Ishikawa (cell line): ENCODE data around the gene EMC8.

Experiments
- CEBPB ChIP-seq: IDR thresholded peaks from 2 replicates; pipeline ENCODE4 v1.6.1; 2012
- CREB1 ChIP-seq: IDR thresholded peaks from 2 replicates; pipeline ENCODE4 v1.6.1; 2012; ENCODE audit warnings: low read depth
- EGR1 ChIP-seq: IDR thresholded peaks from 2 replicates; pipeline ENCODE4 v1.6.1; 2012
- EP300 ChIP-seq: IDR thresholded peaks from 2 replicates; pipeline ENCODE4 v1.6.1; 2012; ENCODE audit warnings: borderline replicate concordance
- FOXM1 ChIP-seq: IDR thresholded peaks from 2 replicates; pipeline ENCODE4 v1.6.1; 2012; ENCODE audit warnings: low read depth, borderline replicate concordance
- NFIC ChIP-seq: IDR thresholded peaks from 2 replicates; pipeline ENCODE4 v1.6.1; 2012
- RAD21 ChIP-seq: IDR thresholded peaks from 2 replicates; pipeline ENCODE4 v1.6.1; 2012; ENCODE audit warnings: low read depth
- TAF1 ChIP-seq: IDR thresholded peaks from 2 replicates; pipeline ENCODE4 v1.6.1; 2012; ENCODE audit warnings: low read depth, mild to moderate bottlenecking
- TCF12 ChIP-seq: IDR thresholded peaks from 2 replicates; pipeline ENCODE4 v1.6.1; 2012; ENCODE audit warnings: low read depth
- TEAD4 ChIP-seq: IDR thresholded peaks from 2 replicates; pipeline ENCODE4 v1.6.1; 2012
- YY1 ChIP-seq: IDR thresholded peaks from 2 replicates; pipeline ENCODE4 v1.6.1; 2012; ENCODE audit warnings: low read depth
- ZBTB7A ChIP-seq: IDR thresholded peaks from 2 replicates; pipeline ENCODE4 v1.6.1; 2012; ENCODE audit warnings: low read depth
- TF ChIP-seq, protein P1 (sequence below): IDR thresholded peaks from 2 replicates; pipeline ENCODE4 v1.6.1; 2012
- TF ChIP-seq, protein P2 (sequence below): IDR thresholded peaks from 2 replicates; pipeline ENCODE4 v1.6.1; 2012; ENCODE audit warnings: low read depth, mild to moderate bottlenecking
- TF ChIP-seq, protein P3 (sequence below): IDR thresholded peaks from 2 replicates; pipeline ENCODE4 v1.6.1; 2012

EMC8 gene

DNA sequence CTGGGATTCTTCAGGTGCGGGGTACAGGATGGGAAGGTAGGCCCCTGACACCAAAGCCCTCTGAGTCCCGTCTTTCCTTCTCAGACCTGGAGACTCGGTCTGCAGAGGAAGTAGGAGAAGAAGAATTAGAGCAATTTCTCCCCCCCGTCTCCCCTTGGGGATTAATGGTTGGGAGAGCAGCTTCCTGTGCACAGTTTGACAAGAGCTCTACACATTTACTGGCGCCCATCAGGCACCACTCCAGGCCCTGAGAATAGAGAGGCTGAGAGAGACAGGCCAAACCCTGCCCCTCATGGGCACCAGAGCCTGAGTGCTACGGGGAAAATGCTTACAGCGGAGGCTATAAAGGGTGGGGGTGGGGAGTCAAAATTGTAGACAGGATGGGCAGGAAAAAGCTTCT lies 44.9 kb downstream of the EMC8 start:
- TF ChIP-seq RAD21 (no peak), TAF1 (no peak), CEBPB (no peak), CREB1 (no peak), TEAD4 (no peak), TCF12 (no peak), YY1 (no peak), EP300 (no peak), EGR1 (no peak)
- TF ChIP-seq, protein P1, sequence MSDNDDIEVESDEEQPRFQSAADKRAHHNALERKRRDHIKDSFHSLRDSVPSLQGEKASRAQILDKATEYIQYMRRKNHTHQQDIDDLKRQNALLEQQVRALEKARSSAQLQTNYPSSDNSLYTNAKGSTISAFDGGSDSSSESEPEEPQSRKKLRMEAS: no peak

DNA sequence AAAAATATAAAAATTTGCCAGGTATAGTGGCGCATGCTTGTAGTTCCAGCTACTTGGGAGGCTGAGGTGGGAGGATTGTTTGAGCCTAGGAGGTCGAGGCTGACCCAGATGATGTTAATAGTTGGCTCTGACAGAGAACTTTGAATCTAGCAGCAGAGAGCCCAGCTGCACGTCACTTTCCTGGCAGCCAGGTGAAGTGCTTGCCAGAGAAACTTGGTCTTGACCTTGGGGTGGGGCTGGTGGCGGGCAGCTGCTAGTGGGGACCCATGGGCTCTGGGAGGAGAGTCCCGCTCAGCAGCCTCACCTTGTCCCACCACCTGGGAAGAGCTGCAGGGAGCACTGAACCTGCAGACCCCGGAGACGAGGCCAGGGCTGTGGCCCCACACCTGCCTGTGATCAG lies 45.4 kb downstream of the EMC8 start:
- TF ChIP-seq TEAD4: no peak
- TF ChIP-seq, protein P2, sequence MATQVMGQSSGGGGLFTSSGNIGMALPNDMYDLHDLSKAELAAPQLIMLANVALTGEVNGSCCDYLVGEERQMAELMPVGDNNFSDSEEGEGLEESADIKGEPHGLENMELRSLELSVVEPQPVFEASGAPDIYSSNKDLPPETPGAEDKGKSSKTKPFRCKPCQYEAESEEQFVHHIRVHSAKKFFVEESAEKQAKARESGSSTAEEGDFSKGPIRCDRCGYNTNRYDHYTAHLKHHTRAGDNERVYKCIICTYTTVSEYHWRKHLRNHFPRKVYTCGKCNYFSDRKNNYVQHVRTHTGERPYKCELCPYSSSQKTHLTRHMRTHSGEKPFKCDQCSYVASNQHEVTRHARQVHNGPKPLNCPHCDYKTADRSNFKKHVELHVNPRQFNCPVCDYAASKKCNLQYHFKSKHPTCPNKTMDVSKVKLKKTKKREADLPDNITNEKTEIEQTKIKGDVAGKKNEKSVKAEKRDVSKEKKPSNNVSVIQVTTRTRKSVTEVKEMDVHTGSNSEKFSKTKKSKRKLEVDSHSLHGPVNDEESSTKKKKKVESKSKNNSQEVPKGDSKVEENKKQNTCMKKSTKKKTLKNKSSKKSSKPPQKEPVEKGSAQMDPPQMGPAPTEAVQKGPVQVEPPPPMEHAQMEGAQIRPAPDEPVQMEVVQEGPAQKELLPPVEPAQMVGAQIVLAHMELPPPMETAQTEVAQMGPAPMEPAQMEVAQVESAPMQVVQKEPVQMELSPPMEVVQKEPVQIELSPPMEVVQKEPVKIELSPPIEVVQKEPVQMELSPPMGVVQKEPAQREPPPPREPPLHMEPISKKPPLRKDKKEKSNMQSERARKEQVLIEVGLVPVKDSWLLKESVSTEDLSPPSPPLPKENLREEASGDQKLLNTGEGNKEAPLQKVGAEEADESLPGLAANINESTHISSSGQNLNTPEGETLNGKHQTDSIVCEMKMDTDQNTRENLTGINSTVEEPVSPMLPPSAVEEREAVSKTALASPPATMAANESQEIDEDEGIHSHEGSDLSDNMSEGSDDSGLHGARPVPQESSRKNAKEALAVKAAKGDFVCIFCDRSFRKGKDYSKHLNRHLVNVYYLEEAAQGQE: no peak
- no peak for TF ChIP-seq EP300
- no peak for TF ChIP-seq CEBPB
- TF ChIP-seq, protein P3, sequence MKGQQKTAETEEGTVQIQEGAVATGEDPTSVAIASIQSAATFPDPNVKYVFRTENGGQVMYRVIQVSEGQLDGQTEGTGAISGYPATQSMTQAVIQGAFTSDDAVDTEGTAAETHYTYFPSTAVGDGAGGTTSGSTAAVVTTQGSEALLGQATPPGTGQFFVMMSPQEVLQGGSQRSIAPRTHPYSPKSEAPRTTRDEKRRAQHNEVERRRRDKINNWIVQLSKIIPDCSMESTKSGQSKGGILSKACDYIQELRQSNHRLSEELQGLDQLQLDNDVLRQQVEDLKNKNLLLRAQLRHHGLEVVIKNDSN: no peak
- TF ChIP-seq CREB1: no peak
- no peak for TF ChIP-seq RAD21
- TF ChIP-seq ZBTB7A: no peak
- TF ChIP-seq FOXM1: no peak

DNA sequence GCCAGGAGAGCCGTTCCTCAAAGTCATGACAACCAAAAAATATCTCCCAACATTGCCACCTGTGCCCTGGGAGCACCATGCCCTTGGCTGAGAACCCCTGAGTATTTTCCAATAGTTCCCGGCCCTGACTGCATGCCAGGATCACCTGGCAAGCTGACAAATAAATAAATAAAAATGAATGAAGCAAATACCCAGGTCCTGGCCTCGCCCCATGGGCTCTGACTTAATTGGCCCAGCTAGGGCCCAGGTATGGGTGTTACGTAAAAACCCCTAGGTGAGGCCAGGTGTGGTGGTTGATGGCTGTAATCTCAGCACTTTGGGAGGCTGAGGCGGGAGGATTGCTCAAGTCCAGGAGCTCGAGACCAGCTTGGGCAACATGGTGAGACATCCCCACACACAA lies 45.8 kb downstream of the EMC8 start:
- TF ChIP-seq NFIC (0 out of 2 replicates have a peak, but pooled peaks have one; percentile 43), TCF12 (0 out of 2 replicates have a peak, but pooled peaks have one; percentile 25), EP300 (peak; percentile 22; the same call in 1 of the 2 replicates), ZBTB7A (no peak), CEBPB (0 out of 2 replicates have a peak, but pooled peaks have one; percentile 21)

DNA sequence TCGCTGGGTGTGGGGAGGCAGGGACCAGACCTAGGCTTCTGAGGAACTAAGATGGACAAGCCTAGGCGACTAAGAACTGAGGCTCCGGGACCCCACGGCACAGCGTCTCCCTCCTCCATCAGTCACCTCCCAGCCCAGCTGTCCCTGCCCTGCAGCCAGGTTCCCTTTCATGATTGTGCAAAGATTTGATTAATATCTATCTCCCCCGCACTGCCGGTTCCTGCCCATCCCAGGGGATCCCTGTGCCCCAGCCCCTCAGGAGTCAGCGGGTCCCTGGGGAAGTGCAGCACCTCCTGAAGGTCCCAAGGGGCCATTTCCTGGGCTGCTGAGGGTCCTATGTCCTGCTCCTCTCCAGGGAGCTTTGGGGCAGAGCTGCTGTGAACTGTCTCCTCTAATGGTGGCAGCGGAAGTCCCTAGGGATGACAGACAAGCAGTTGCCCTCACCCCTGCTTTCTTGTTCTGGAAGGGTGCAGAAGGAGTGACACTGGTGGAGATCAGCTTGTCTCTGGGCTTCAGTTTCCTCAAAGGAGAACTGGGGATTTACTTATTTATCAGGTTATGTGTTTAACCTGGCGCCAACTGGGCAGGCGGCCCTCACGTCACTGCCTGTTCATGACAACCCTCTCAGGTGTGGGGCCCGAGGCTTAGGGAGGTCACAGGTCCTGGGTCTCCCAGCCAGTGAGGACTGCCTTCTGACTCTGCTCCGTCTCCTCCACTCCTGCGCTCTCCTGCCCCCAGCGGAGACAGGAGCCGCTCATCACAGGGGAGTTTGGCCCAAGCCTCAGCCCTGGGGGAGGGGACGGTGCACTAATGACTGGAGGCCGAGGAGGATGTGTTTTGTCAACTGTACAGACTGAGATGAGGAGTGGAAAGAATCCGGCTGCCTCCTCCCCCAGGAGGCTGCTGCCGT lies 46.6 kb downstream of the EMC8 start:
- TF ChIP-seq RAD21 (no peak), EP300 (no peak), TAF1 (no peak), CREB1 (no peak)
- TF ChIP-seq, protein P2: no peak

DNA sequence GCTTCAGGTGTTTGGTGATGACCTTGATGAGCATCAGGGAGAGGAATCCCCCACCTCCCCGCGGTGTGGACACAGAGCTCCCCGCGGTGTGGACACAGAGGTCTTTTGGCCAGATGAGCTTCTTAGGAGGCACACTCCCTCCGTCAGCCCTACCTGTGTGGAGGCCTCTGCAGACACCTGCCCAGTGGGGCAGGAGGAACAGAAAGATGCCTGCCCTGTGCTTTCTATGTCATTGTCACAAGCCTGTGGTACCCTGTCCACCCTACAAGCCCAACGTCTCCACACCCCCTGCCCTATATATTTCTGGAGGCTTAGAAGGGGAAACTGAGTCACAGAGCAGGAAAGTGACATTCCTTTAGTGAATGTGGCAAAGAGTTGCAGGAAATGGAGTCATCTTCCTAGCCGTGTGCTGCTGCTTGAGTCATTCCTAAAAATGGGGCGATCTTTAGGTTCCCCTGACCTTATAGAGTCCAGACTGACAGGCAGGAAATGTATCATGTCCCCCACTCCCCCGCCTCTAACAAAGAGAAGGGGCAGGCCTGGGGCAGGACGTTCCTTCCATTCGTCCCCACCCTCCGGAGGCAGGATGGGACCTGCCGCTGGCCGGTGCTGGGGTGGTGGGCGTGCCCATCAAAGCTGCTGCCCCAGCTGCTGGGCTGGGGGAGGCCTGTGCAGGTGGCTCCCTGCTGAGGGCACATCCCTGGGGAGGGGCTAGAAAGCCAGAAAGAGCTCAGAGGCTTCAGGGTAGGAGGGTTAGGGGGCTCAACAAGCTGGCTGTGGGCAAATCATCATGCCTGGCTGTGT lies 47.4 kb downstream of the EMC8 start:
- TF ChIP-seq TEAD4 (no peak), CEBPB (no peak)

DNA sequence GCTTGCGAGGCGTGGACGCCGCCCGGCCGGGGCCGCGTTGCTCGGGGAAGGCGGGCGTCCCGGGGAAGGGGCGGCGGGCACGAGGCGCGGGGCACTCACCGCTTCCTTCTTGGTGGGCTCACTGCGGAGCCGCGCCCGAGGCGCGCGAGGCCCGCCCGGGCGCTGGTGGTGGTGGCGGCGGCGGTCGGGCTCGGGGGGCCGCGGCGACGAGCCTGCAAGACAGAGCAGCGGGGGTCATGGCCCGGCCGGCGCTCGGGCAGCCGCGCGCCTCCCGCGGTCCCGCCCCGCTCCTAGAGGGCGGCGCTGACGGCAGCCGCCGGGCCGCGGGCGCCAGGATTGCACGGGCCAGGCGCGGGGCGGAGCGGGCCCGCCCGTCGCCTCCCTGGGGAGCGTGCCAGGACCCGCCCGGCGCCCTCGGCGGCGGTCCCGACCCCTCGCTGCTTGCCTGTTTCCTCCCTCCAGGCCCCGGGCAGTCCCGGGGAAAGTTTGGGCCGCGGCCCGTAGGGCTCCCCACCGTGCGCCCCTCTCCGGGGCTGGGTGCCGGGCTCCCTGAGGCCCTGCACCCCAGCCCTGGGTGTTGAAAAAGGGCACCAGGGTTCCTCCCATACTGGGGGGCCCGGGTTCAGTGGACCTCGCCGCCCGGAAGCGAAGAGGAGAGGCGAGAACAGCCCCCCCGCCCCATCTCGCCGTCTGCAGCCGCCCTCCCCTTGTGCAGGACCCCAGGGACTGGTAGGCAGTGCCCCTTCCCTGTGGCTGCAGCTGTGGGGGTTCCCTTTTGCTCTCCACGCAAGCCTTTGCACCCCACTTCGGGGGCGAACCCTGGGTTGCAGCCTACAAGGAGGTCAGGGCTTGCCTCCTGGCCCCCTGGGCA lies 48.3 kb downstream of the EMC8 start, which contains the start of gene C16orf74:
Gene C16orf74, minus strand, starts transcription at position 270 of the 871 bp plus-strand sequence. CDS start 15,879 bp downstream, outside the sequence.
- TF ChIP-seq, protein P2: no peak
- no peak for TF ChIP-seq CEBPB
- TF ChIP-seq NFIC: peak; percentile 63
- TF ChIP-seq TAF1: no peak
- TF ChIP-seq, protein P3: 0 out of 2 replicates have a peak, but pooled peaks have one; percentile 7
- TF ChIP-seq TEAD4: 0 out of 2 replicates have a peak, but pooled peaks have one; percentile 28
- no peak for TF ChIP-seq TCF12
- no peak for TF ChIP-seq EP300
- TF ChIP-seq CREB1: no peak
